CD4-positive, alpha-beta T cell treated with Interleukin-17A for 4 hours (primary cell): ENCODE measurements around the gene SBSN.
A peak's percentile ranks its signal among the peaks of the same experiment; 100 is the strongest.

Experiments used
- DNase-seq: peaks from one replicate; pipeline ENCODE4 v3.0.0-alpha.2; 2020; ENCODE audit warnings: mixed read lengths

SBSN gene

GRCh38 chr19:35531291-35531690 lies 3.2 kb upstream of the SBSN start:
- DNase-seq, result no peak

GRCh38 chr19:35529241-35530218 lies 1.4 kb upstream of the SBSN start:
- DNase-seq, result no peak

GRCh38 chr19:35525873-35526272 lies 2.2 kb downstream of the SBSN start:
- DNase-seq, result no peak

GRCh38 chr19:35524181-35524837 lies 3.8 kb downstream of the SBSN start:
- no peak for DNase-seq

- no peak for DNase-seq
Observed at GRCh38 chr19:35522745-35523327, 5.3 kb downstream of the SBSN start.

- DNase-seq, result no peak
Observed at GRCh38 chr19:35521124-35521743, 6.9 kb downstream of the SBSN start.

- DNase-seq, result no peak
Observed at GRCh38 chr19:35519291-35519690, 8.8 kb downstream of the SBSN start.

GRCh38 chr19:35518313-35518712 lies 9.8 kb downstream of the SBSN start:
- DNase-seq, result no peak

GRCh38 chr19:35517342-35517741 lies 10.8 kb downstream of the SBSN start:
- no peak for DNase-seq

GRCh38 chr19:35516310-35516709 lies 11.8 kb downstream of the SBSN start:
- no peak for DNase-seq

GRCh38 chr19:35514282-35514809 lies 13.8 kb downstream of the SBSN start:
- DNase-seq, result no peak

GRCh38 chr19:35513628-35514281 lies 14.4 kb downstream of the SBSN start, which contains the start of gene DMKN:
Gene DMKN, minus strand, starts transcription at chr19:35513649. Its CDS starts 174 bp downstream, at chr19:35513475.
- DNase-seq, result no peak

- no peak for DNase-seq
Observed at GRCh38 chr19:35512831-35513627, 15.1 kb downstream of the SBSN start.

GRCh38 chr19:35511337-35511736 lies 16.8 kb downstream of the SBSN start:
- no peak for DNase-seq

GRCh38 chr19:35510626-35510964 lies 17.5 kb downstream of the SBSN start:
- no peak for DNase-seq

GRCh38 chr19:35509861-35510625 lies 18.1 kb downstream of the SBSN start:
- DNase-seq, result peak; percentile 82

- DNase-seq, result peak; percentile 46
Observed at GRCh38 chr19:35509018-35509652, 19.0 kb downstream of the SBSN start.

GRCh38 chr19:35508129-35508528 lies 20.0 kb downstream of the SBSN start:
- no peak for DNase-seq

- DNase-seq, result no peak
Observed at GRCh38 chr19:35507561-35507960, 20.6 kb downstream of the SBSN start.

GRCh38 chr19:35506011-35506410 lies 22.1 kb downstream of the SBSN start:
- DNase-seq, result no peak
